IPS-NIHi11 (cell line): Measurements from ENCODE around the gene MARS2.
"Not testable (repeated sequence)": the region's sequence is repeated elsewhere in the genome, so short reads cannot be mapped to it uniquely, and the experiment has no call there.

ENCODE experiments used
- DNase-seq: peaks from one replicate; pipeline ENCODE4 v3.0.0; 2012; ENCODE audit warnings: mixed read lengths, low spot score

MARS2 gene

GRCh38 chr2:197705121-197705911, at the start of gene MARS2:
Gene MARS2 (plus strand): TSS chr2:197705369. CDS start chr2:197705406, 37 bp downstream.
- peak; percentile 98 for DNase-seq

GRCh38 chr2:197657562-197657961, 47.6 kb upstream of the MARS2 start:
- DNase-seq: no peak

DNA sequence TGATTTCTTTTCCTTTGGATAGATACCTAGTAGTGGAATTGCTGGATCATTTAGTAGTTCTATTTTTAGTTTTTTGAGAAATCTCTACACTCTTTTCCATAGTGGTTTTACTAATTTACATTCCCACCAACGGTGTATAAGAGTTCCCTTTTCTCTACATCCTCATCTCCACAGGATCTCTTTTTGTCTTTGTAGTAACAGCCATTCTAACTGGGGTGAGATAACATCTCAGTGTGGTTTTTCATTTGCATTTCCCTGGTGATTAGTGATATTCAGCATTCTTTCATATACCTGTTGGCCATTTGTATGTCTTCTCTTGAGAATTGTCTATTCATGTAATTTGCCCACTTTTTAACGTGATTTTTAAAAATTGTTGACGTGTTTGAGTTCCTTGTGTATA, 43.5 kb upstream of the MARS2 start:
- DNase-seq: no peak

DNA sequence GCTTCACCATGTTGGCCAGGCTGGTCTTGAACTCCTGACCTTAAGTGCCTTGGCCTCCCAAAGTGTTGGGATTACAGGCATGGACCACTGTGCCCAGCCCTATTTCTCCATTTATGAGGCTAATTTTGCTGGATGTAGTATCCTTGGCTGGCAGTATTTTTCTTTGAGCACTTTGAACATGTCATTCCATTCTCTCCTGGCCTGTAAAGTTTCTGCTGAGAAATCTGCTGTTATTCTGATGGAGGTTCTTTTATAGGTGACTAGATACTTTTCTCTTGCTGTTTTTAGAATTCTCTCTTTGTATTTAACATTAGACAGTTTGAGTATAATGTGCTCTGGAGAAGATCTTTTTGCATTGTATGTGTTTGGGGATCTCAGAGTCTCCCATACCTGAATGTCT, 38.9 kb upstream of the MARS2 start:
- no peak for DNase-seq

- no peak for DNase-seq
These were observed 36.9 kb upstream of the MARS2 start for GRCh38 chr2:197668296-197668695.

GRCh38 chr2:197669077-197669476, 36.1 kb upstream of the MARS2 start:
- no peak for DNase-seq

GRCh38 chr2:197672371-197672893, 32.7 kb upstream of the MARS2 start:
- no peak for DNase-seq

DNA sequence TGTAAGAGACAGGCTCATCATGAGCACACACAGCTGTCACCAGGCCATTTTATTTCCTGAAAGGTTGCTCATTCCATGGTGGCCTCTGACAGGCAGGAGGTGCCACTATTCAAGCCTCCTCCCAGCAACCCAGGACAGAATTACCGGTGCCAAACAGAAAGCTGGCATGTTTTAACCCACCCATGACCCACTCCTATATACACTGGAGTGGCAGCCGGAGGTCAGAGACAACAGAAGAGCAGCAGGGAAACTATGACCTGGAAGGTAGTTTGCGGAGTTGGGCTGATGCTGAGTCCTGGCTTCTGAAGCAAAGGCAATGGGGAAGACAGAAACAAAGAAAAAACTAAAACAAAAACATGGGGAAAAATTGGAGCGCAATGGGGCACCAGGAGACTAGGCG, 32.1 kb upstream of the MARS2 start:
- no peak for DNase-seq

DNA sequence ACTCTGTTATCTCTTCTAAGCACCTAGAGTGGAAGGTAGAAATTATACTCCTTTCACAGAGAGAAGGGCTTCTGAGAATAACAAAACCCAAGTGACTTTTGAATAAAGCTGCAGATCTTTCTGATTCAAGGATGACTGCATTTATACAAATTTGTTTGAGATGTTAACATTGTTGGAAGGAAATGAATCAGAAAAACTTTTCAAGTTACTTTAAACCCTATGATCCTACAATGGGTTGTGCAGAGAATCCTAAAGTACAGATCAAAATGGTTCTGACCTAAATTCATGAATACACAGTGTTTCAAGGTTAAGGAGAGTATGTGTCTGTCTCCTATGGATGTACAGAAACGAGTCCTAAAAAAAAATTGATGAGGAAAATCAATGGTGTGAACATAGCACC, 31.6 kb upstream of the MARS2 start:
- DNase-seq: no peak

DNA sequence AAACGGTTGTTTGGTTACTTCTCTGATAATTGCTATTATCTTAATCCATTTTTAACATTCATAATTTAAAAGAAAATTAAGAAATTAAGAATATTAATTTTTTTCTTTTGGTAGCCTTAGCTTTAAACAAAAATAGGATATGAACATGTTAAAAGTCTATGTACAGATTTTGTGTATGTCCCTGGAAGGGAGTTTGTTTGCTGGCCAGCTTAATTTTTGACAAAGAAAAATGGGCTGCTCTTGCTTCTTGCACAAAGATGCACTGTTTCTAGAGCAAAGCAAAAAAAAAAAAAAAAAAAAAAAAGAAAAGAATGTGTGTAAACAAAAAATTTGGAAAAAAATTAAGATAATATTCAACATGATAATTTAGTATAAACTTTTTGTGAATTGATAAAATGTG, 31.1 kb upstream of the MARS2 start:
- DNase-seq: no peak

GRCh38 chr2:197674591-197674990, 30.6 kb upstream of the MARS2 start:
- no peak for DNase-seq

- no peak for DNase-seq
These were observed 29.9 kb upstream of the MARS2 start, which contains the start of gene RFTN2 for GRCh38 chr2:197675246-197675645. Gene RFTN2 (minus strand): TSS chr2:197675587. CDS start chr2:197675458, 129 bp downstream.

DNA sequence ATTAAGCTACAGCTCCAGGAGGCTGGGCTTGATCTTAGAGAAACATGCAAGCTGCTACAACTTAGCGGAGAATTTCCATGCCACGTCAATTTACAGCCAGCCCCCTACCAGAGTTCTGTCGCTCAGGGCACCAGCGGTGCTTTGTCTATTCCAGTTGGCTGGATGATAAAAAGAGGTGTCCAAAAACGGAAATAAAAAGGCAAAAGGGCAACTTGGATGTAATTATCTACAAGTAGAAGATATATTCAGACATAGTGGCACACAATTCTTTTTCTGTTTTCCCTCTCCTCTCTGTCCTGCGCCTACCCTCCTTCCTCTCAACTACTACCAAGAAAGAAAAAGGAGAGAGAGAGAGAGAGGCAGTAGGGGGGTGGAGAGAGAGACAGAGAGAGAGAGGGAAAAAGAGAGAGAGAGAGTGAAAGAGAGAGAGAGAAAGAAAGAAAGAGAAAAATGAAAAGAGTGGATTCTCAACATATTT, 29.4 kb upstream of the MARS2 start:
- DNase-seq: peak; percentile 26

DNA sequence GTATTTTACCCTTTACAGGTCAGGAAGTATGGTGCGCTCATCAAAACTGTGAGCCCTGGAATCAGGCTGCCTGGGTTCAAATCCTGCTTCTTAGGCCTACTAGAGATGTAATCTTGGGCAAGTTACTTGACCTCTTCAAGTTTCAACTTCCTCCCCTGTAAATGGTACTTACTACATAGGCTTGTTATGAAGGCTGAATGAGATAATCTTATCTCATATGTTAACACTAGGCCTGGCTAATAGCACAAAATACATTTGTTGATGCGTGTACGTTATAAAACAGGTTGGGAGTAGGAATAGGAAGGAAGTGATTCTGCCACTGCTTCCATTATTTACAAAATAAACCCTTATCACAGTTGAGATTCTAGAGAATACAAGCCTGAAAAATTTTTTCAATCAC, 28.1 kb upstream of the MARS2 start:
- no peak for DNase-seq

DNA sequence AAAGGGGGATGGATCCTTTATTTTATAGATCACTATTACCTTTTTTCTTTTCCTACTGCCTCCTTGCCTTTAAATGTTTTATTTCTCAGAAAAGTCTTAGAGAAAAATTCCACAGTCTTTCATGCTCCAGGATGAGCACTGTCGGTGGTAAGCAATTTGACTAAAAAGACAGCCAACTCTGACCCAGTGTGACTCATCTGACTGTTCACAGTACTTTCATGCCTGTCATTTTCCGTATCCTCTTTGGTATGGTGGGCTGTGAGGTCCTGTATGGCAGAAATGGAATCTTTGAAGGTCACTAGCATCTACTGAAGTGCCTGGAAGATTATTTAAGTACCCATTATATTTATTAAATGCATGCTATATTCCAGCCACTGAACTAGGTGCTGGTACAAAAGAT, 27.7 kb upstream of the MARS2 start:
- no peak for DNase-seq

DNA sequence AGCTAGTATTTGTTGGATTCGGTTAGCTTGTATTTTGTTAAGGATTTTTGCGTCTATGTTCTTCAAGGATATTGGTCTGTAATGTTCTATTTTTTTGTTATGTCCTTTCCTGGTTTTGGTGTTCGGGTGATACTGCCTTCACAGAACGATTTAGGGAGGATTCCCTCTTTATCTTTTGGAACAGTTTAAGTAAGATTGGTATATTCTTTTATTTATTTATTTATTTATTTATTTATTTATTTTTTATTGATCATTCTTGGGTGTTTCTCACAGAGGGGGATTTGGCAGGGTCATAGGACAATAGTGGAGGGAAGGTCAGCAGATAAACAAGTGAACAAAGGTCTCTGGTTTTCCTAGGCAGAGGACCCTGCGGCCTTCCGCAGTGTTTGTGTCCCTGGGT, 10.0 kb upstream of the MARS2 start:
- not testable (repeated sequence) for DNase-seq

DNA sequence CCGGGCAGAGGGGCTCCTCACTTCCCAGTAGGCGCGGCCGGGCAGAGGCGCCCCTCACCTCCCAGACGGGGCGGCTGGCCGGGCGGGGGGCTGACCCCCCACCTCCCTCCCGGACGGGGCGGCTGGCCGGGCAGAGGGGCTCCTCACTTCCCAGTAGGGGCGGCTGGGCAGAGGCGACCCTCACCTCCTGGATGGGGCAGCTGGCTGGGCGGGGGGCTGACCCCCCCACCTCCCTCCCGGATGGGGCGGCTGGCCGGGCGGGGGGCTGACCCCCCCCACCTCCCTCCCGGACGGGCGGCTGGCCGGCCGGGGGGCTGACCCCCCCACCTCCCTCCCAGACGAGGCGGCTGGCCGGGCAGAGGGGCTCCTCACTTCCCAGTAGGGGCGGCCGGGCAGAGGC, 9.2 kb upstream of the MARS2 start:
- not testable (repeated sequence) for DNase-seq

- DNase-seq: not testable (repeated sequence)
These were observed 8.6 kb upstream of the MARS2 start for GRCh38 chr2:197696571-197696970.

DNA sequence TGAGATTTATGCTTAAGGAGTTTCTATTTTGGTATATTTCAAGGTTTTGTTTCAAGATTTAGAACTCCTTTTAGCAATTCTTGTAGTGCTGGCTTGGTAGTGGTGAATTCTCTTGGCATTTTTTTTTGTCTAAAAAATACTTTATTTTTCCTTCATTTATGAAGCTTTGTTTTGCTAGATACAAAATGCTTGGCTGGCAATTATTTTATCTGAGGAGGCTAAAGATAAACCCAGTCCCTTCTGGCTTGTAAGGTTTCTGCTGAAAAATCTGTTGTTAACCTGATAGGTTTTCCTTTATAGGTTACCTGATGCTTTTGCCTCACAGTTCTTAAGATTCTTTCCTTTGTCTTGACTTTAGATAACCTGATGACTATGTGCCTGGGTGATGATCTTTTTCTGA, 5.4 kb upstream of the MARS2 start:
- not testable (repeated sequence) for DNase-seq

GRCh38 chr2:197700960-197701359, 4.2 kb upstream of the MARS2 start:
- DNase-seq: no peak

DNA sequence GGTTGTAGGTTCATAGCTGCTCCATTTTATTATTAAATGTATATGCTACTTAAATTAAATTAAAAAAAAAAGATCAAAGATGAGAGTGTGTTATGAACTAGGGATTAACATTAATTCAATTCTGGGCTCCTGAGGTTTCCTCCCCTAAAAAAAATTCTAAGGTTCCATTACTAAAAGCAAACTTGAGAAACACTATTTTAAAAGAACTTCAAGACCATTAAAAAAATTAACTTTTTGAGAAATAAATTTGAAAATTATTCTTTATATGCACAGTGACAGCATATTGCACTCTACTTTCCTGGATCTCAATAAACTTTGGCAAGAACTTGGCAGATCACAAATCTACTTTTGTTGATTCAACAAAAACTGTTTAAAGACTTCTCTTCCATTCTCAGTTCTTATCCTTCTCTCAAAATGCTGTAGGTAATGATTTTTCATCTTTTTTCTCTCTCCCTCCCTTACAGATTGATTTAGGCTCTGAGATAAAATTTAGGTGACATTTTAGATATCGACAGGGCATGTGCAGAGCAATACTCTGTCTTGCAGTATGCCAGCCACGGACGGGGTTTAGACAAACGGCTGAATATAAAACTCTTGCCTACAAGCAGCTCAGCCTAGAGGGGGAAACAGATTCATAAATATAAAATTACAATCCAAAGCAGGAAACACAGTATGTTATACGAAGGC, 592 bp upstream of the MARS2 start:
- DNase-seq: no peak

DNA sequence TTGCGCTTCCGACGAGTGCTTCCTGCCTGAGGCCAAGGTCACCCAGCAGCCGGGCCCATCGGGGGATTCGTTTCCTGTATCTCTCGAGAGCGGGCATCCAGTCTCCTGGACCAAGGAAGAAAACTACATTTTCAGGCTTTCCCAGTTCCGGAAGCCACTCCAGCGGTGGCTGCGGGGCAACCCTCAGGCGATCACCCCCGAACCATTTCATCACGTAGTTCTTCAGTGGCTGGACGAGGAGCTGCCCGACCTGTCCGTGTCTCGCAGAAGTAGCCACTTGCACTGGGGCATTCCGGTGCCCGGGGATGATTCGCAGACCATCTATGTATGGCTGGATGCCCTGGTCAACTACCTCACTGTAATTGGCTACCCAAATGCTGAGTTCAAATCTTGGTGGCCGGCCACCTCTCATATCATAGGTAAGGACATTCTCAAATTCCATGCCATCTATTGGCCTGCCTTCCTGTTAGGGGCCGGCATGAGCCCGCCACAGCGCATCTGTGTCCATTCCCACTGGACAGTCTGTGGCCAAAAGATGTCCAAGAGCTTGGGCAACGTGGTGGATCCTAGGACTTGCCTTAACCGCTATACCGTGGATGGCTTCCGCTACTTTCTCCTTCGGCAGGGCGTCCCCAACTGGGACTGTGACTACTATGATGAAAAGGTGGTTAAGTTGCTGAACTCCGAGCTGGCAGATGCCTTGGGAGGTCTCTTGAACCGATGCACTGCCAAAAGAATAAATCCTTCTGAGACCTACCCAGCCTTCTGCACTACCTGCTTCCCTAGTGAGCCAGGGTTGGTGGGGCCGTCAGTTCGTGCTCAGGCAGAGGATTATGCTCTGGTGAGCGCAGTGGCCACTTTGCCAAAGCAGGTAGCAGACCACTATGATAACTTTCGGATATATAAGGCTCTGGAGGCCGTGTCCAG, 1.0 kb downstream of the MARS2 start:
- DNase-seq: no peak
